ENCODE measurements around the gene RTBDN. TPM values are rescaled to one million over a fixed set of nuclear protein-coding genes. Genes with fewer than 3 reads are reported as not detected.
A peak's percentile ranks its signal among the peaks of the same experiment; 100 is the strongest.

Gene RTBDN
- total and polyA plus RNA-seq, 10 of the 15 experiments (the other 5 are each of a cell fraction or from before 2014, with no cell fraction given) = 0.45 TPM; not detected in 9

- no peak for TF ChIP-seq BRCA1 (IDR thresholded peaks at IDR 0.05; ENCODE audit: low read depth, low read length)
- no peak for TF ChIP-seq FOS (IDR thresholded peaks at IDR 0.05; ENCODE audit: borderline replicate concordance, extremely low read depth, insufficient read length)
- no peak for TF ChIP-seq MLLT1 (IDR thresholded peaks at IDR 0.05)
- no peak for TF ChIP-seq FOXK2 (IDR thresholded peaks at IDR 0.05)
- TF ChIP-seq POLR2A (IDR thresholded peaks at IDR 0.05; ENCODE audit: low read depth, low read length) = peak; percentile 66
Observed at GRCh38 chr19:12788682-12789097, 45.7 kb downstream of the RTBDN start (continued).

DNA sequence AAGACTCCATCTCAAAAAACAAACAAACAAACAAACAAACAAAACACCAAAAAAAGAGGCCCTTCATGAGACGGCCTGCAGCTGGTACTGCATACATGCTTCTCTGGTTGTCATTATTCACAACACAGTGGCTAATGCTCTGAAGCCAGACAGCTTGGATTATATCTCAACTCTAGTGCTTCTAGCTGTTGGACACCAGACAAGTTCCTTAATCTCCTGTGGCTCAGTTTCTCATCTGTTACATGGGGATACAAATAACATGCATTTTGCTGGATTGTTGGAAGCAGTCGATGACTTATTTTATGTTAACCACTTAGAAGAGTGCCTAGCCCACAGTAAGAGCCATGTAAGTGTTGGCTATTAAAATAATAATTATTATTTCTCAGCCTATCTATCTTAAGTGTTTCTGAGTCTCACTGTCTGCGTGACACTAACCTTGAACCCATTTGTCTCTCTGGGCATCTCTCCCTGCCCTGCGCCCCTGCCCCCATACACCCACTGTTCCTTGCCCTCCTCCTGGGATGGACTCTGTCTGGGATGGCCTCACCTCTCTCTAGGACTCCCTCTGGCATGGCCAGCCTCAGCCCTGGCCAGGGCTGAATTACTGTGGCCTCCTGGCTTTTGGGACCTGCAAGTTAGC is 46.2 kb downstream of the RTBDN start:
- ChIA-PET CTCF (interaction anchor here (1.3 to 4.2 kb wide), 4 partner anchors 8 to 22 kb away, joined by 3 to 44 read pairs (median 15); no protein-coding TSS in a partner anchor), RAD21 (ENCODE audit: unreplicated experiment) (interaction anchor here (0.7 to 4.5 kb wide), 4 partner anchors 8 to 60 kb away, joined by 3 to 49 read pairs (median 3); no protein-coding TSS in a partner anchor), POLR2A (interaction anchor here (0.5 to 3.4 kb wide), 7 partner anchors 8 to 367 kb away, joined by 4 to 66 read pairs (median 5); no protein-coding TSS in a partner anchor), SMC1A (ENCODE audit: uncharacterized antibody, unreplicated experiment) (interaction anchor here (1.4 to 4.1 kb wide), 4 partner anchors 8 to 28 kb away, joined by 3 to 28 read pairs (median 4); no protein-coding TSS in a partner anchor)
- DNase-seq (ENCODE audit: low read depth, low spot score) (no peak), ATAC-seq (no peak), FAIRE-seq (no peak)
- peak overlapping the region; percentile 90 for H3K4me3 ChIP-seq
- no peaks in the 10 kb centered on the region for H3K36me3 ChIP-seq (ENCODE audit: control insufficient read depth in 2 of 2, insufficient read depth in 2 of 2, low read length in 1 of 2)
- BruUV-seq (replicated peaks) = no TSS peak
- intact Hi-C loops (cut with micrococcal nuclease; ENCODE audit: unreplicated experiment) = loop anchor here (5.0 to 10.0 kb wide), 2 partner anchors 149 to 1693 kb away; partner anchors contain the start of gene CALR
- no peaks in the 10 kb centered on the region for H3K27me3 ChIP-seq (replicated peaks in 1 of 2; ENCODE audit: control insufficient read depth in 2 of 2, insufficient read depth in 2 of 2, low read length in 1 of 2)
- peak overlapping the region; percentile 99 for H3K27ac ChIP-seq (ENCODE audit: control insufficient read depth, insufficient read depth)
- 13% methylated on average over 4 of the region's 4 CpGs for WGBS (ENCODE audit: insufficient coverage, insufficient replicate concordance, low lambda C conversion rate, missing lambda C conversion rate)
- H4K20me1 ChIP-seq (ENCODE audit: control insufficient read depth, insufficient read depth) = no peaks in the 10 kb centered on the region
- H3K9me3 ChIP-seq (replicated peaks; ENCODE audit: control insufficient read depth, insufficient read depth, low read length) = no peaks in the 10 kb centered on the region
- H3K79me2 ChIP-seq (ENCODE audit: control insufficient read depth, insufficient read depth, low read length) = peaks cover 37% of the 10 kb centered on the region
- H2AFZ ChIP-seq (ENCODE audit: control insufficient read depth, low read depth, low read length) = no peak overlapping the region
- in situ Hi-C loops (cut with MboI) = no loop called here
- H3K4me1 ChIP-seq (ENCODE audit: control insufficient read depth, insufficient read depth, low read length) = peaks cover 60% of the 10 kb centered on the region
- H3K4me2 ChIP-seq (ENCODE audit: control insufficient read depth, insufficient read depth) = peak overlapping the region; percentile 97
- peak overlapping the region; percentile 97 for H3K9ac ChIP-seq (ENCODE audit: control insufficient read depth, insufficient read depth, low read length)
- TF ChIP-seq RFX5 (IDR thresholded peaks at IDR 0.05; ENCODE audit: low read depth, low read length) (no peak), CBX5 (IDR thresholded peaks at IDR 0.05; ENCODE audit: low read depth) (no peak), ZNF207 (IDR thresholded peaks at IDR 0.05; ENCODE audit: borderline replicate concordance) (no peak), NR2C2 (IDR thresholded peaks at IDR 0.05; ENCODE audit: borderline replicate concordance, control insufficient read depth, insufficient read length, low read depth) (no peak), HSF1 (IDR thresholded peaks at IDR 0.05; ENCODE audit: low read depth, low read length) (no peak), SMARCA5 (IDR thresholded peaks at IDR 0.05) (peak; percentile 83), LARP7 (IDR thresholded peaks at IDR 0.05) (peak; percentile 76; the same call in 1 of the 2 replicates), MEF2B (IDR thresholded peaks at IDR 0.05; ENCODE audit: partially characterized antibody, poor library complexity, severe bottlenecking) (no peak), USF2 (IDR thresholded peaks at IDR 0.05; ENCODE audit: borderline replicate concordance, low read depth, low read length) (no peak), ASH2L (IDR thresholded peaks at IDR 0.05; ENCODE audit: borderline replicate concordance, low read depth) (no peak), NKRF (conservative IDR thresholded peaks at IDR 0.05) (0 out of 2 replicates have a peak, but pooled peaks have one; percentile 33), HCFC1 (IDR thresholded peaks at IDR 0.05; ENCODE audit: low read length) (no peak)
